Myocyte (in vitro differentiated cells): ENCODE results near the gene JARID2. TPM values are rescaled to one million over a fixed set of nuclear protein-coding genes. Genes with fewer than 3 reads are reported as not detected.

Source experiments
- DNase-seq: peaks from one replicate; pipeline ENCODE4 v3.0.0-alpha.2; 2012; ENCODE audit warnings: low read depth
- total RNA-seq: library from RNA; depleted of rRNA; stranded (reverse); fragments of >200 nt; gene quantifications from 2 replicates; pipeline ENCODE4 v1.2.3, GENCODE V29; 2014

Gene JARID2
- total RNA-seq, 1 donor from 2014 or later = 10.1 TPM

DNA sequence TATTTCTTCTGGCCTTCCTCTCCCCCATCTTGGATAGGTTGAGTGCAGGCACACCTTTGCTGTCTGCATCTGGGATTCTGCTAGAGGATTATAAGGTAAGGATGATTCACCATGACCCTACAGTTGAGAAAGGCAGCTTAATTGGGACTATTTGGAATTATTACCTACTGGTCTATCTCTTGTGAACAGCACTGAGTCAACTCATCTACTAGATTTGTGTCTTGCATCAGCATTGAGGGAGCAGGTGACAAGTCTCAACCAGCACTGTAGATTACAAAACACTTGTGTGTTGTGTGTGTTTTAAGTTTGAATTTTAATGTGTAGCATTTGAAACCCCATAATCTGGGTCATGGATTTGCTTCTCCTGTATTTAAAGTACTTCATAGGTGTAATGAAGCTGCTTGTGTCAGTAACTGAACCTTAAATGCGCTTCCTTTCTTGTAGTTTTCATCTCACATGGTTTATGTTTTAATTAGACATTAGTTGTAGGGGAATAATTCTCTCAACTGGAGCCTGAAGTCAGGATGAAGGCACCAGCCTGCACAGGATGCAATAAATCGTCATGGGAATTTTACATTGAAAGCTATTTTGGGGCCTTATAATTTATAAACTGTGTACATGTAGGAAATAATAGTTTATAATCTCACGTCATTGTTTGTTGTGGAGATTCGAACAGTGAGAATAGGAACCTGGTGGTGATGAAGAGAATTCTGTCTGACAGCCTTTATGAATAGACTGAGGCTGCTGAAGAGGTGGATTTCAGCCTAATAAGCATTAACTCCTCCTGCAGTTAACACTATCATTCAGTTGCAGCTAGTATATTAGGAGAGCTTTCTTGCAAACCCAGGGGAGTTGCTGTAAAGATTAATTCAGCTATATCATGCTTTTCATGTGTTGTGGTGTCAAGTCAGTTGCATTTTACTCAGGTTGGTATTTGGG, 125.1 kb downstream of the JARID2 start:
- no peak for DNase-seq

- DNase-seq = no peak
Observed at GRCh38 chr6:15372932-15373331, 127.1 kb downstream of the JARID2 start.

DNA sequence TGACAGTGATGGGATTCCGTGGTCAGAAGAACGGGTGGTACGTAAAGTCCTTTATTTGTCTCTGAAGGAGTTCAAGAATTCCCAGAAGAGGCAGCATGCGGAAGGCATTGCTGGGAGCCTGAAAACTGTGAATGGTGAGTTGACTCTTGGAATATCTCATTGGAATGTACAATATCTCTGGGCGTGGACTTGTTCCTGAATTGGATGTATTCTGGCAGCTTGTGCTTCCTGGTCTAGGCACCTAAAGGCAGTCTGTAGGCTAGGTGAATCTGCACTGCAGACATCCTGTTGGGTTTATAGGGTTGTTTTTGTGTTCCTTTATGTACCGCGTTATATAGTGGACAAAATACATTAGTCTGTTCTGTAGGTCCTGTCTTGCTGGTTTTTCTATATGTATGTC, 128.2 kb downstream of the JARID2 start:
- no peak for DNase-seq

DNA sequence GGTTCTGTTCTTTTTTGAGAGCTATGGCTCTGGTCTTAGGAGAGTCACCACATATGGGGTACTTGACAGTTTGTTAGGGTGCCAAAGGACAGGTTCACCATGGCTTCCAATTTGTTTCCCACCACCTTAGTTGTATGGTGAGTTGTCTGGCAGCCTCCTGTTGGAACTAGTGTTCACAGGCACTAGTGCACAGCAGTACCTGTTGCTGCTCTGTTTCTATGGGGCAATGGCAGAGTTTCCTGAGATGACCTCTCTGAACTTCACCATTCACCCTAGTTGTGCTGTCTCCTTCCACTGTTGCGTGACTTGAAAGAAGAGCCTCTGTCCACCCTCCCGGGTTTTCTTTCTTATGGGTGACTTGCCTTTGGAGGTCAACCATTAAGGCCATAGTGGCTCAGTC, 129.1 kb downstream of the JARID2 start:
- no peak for DNase-seq

DNA sequence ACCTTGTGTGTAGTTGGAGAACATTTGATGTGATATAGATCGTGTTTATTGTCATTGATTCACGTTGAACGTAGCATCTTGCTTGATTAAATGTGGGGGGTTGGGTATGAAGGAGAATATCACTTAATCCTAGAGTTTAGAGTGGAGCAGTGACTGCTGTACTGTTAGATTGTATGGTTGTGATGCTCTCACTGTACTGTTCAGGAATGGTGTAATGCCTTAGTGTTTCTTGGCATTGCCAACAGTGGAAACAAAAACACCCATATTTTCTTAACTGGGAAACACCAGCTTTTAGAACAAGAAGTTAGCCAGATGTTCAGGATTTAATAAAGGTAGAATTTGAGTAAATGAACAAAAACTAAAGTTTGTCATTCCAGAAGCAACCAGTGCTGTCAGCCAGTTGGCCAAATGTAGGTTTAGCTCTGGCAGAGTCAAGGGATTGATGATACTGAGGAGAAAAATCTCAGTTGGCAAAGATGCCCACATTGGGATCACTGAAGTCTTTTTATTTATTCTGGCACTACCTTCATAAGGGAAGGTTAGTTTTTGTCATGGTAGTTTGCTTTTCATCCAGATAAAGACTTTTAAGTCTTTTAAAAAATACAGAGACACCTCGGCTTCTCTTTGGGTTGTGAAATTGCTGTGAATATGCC, 129.9 kb downstream of the JARID2 start:
- DNase-seq = no peak

GRCh38 chr6:15376900-15377487, 131.1 kb downstream of the JARID2 start:
- DNase-seq = peak; percentile 68

DNA sequence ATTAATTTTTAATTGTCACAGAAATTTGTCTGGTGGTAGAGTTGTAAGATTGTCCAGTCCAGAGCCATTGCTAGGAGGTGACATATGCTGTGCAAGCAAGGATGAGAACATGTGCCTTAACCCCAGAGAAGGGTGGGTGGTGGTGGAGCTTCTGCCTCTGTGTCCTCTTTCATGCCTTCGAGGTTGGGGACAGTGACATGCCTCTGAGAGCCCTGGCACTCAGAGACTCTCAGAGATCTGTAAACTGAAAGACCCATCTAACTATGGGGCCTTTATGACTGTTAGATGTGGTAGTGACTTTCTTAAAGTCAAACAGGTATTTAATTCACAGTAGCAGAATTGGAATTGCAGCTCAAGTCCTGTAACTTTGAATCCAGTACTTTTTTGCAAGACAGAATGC, 132.4 kb downstream of the JARID2 start:
- DNase-seq = no peak

- DNase-seq = no peak
Observed at GRCh38 chr6:15378866-15379265, 133.0 kb downstream of the JARID2 start.

GRCh38 chr6:15380351-15380750, 134.5 kb downstream of the JARID2 start:
- no peak for DNase-seq

DNA sequence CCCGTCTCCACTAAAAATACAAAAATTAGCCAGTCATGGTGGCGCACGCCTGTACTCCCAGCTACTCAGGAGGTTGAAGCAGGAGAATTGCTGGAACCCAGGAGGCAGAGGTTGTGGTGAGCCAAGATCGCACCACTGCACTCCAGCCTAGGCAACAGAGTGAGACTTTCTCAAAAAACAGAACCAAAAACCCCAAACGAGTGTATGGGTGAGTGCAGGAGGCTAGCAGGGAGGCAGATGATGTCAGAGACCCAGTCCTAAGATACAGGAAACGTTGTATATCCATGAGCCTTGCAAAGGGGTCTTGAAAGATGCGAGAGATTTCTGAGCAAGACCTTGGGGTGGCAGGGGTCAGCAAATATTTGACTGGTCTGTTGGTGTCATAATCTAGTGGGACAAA, 136.2 kb downstream of the JARID2 start:
- DNase-seq = no peak

GRCh38 chr6:15382712-15383111, 136.8 kb downstream of the JARID2 start:
- DNase-seq = no peak

DNA sequence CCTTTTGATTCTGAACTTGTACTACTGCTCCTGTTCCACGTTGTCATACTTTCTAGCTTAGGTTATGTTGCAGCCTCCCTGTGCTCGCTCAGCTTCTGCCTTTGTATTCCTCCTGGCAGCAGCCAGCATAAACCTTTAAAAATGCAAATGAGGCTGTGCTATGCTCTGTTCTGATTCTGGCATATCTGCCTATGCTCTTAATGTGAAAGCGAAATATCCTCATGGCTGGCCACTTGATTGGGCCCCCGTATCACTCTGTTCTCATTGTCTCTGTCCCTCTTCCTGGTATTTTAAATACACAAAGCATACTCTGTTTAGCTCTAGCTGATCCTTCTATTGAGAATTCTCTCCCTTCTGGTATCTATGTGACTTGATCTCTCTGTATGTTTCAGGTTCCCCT, 139.0 kb downstream of the JARID2 start:
- no peak for DNase-seq

DNA sequence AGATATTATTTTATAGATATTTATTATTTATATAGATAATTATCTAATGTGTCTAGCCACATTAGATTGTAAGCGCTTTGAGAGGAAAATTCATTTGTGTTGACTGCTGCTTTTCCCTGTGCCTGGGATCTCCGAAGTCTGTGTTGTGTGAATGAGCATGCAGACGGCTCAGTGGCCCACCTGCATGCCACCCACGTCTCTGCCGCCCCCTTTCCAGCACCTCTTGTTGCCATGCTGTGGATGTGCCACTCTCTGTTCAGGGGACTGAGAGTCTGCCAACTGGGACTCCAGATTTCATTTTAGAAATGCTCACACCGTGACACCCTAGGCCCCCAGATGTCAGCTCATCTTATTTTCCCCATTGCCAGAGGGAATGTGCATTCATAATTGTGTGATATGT, 139.7 kb downstream of the JARID2 start:
- no peak for DNase-seq

DNA sequence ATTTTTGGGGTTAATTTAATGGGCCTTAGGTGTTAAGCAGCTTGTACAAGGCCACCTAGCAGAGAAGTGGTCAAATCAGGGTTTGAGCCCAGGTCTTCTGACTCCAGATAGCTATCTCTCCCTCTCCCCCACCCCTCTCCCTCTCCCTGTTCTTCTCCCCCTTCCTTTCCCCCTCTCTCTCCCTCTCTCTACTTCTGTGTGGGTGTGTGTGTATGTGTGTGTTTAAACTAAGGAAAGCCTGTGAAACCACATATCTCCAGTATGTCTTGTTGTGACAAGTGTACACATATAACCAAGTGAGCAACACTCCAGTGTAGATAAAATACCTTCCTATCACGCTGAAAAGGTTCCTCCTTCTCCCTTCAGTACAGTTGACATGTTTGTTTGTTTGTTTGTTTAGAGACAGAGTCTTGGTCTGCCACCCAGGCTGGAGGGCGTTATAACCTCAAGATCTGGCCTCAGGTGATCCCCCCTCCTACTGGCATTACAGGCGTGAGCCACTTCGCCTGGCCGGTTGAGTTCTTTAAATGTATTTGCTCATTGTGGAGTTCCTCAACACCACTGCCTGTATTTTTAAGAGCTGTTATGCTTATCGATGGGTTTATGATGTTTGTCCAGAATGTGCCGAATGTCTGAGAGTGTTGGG, 140.4 kb downstream of the JARID2 start:
- DNase-seq = no peak

DNA sequence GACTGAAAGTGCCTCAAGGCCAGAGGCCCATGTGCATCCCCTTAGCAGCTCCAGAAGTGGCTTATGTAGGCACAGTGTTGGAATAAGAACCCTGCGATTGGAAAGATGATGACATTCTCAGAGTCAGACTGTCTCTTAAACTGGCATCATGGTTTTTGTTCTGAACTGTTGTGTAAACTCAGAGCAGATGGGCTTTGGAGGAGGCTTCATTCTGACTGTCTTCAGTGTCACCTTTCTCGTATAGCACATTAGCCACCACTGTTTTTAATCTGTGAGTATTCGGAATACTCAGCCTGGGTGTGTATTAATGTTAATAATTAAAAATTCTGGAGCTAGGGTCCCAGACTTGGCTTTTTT, 140.9 kb downstream of the JARID2 start:
- DNase-seq = no peak

- no peak for DNase-seq
Observed at GRCh38 chr6:15387118-15387517, 141.2 kb downstream of the JARID2 start.

DNA sequence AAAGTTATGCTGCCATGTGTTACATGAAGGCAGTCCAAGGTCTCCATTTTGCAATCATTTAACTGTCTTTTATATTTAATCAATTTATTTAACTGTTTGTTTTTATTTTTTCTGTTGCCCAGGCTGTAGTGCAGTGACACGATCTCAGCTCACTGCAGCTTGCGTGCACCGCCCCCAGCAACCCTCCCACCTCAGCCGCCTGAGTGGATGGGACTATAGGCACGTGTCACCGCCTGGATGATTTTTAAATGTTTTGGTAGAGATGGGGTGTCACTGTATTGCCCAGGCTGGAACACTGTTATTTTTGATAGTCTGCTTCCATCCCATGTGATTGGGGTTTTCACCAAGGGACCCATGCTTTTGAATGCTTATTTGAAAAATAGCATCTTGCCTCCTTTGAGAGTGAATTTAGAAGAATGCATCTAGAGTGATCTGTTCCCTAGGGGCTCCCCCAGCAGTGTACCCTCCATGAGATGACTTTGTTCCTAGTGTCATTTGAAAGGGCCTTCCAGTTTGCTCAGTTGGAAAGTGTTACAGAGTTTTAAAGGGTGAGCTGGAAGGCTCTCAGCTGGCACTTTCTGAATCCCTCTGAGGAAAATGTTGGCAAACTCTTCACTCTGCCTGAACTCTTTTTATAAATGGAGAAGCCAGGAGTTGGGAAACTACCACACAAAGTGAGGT, 143.4 kb downstream of the JARID2 start:
- DNase-seq = peak; percentile 43

GRCh38 chr6:15389765-15390723, 144.2 kb downstream of the JARID2 start:
- peak; percentile 60 for DNase-seq

GRCh38 chr6:15391500-15391899, 145.6 kb downstream of the JARID2 start:
- no peak for DNase-seq

DNA sequence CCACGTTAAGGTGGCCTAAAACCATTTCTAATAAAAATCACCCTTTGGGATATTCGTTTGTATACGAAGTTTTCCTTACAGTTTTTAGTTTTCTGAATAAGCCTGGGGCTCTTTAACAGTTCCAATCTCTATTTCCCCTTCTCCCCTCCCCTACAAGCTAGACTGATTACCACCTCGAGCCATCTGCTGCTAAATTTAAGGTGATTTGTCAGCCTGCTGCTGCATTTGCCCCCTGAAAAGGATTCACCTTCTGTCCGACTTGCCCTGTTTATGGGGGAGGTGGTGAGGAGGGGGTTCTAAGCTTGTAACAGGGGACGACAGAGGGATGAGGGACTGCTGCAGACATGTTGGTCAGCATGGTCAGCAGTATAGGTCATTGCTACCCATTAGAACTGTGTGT, 146.3 kb downstream of the JARID2 start:
- no peak for DNase-seq
